GM13976 (cell line): ENCODE results near the gene PSME2.
A peak's percentile ranks its signal among the peaks of the same experiment; 100 is the strongest.

Experiments
- DNase-seq: peaks from one replicate; pipeline ENCODE4 v3.0.0; 2012; ENCODE audit warnings: low spot score
- CTCF ChIP-seq: IDR thresholded peaks from 2 replicates; pipeline ENCODE4 v1.5.1; 2012; ENCODE audit warnings: borderline replicate concordance, mild to moderate bottlenecking; ENCODE audit not compliant: insufficient read depth; ENCODE audit errors: extremely low read depth, missing control alignments, control extremely low read depth
- in situ Hi-C: fragments of 300-500 bp; cut with MboI; formaldehyde crosslinking; loops from one replicate; pipeline ENCODE4 v1.12.0; 2022; ENCODE audit warnings: low sequenced_read_pairs, mixed read lengths, inconsistent platforms; ENCODE audit not compliant: unreplicated experiment

PSME2 gene

DNA sequence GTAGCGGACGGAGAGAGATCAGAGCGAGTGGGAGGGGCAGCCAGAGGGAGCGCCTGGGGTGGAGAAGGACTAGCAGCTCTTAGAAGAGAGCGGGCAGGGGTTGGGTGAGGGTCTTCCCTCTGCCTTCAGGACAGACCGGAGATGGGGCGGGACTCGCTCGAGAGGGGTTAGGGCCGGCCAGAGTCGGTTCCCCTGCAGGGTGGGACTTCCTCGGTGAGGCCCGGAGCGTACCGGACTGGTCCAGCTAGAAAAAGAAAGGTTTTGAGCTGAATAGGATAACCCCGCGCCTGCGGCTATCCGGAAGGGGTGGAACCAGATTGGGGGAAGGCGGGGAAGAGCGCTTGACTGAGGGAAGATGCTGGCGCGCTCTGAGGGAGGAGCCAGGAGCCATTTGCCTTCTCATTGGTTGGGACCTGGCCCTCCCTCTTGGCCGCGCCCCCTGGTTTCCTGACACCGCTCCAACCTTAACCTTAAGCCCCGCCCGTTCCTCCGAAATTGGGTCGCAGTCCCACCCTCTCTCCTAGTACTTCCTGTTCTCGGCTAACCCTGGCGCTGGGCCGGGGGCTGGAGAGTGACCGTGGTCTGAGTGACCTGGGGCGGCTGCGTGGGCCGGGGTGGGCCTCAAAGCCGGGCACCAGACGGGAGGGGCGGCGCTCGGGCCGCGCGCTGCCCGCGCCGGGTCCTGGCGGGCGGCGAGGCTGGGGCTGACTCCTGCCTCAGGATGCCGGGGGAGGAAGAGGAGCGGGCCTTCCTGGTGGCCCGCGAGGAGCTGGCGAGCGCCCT is 759 bp upstream of the PSME2 start, which contains the start of gene RNF31:
RNF31 (plus strand) TSS at position 521 of the 783 bp plus-strand sequence; CDS start at position 722, 201 bp downstream.
- in situ Hi-C loops, result no loop called here
- DNase-seq, result peak; percentile 98
- TF ChIP-seq CTCF, result no peak

GRCh38 chr14:24145690-24146452 is 539 bp downstream of the PSME2 start:
- TF ChIP-seq CTCF, result no peak
- in situ Hi-C loops, result no loop called here
- DNase-seq, result no peak

- in situ Hi-C loops, result no loop called here
- TF ChIP-seq CTCF, result no peak
- DNase-seq, result no peak
Measured at GRCh38 chr14:24145219-24145618, 1.2 kb downstream of the PSME2 start.

DNA sequence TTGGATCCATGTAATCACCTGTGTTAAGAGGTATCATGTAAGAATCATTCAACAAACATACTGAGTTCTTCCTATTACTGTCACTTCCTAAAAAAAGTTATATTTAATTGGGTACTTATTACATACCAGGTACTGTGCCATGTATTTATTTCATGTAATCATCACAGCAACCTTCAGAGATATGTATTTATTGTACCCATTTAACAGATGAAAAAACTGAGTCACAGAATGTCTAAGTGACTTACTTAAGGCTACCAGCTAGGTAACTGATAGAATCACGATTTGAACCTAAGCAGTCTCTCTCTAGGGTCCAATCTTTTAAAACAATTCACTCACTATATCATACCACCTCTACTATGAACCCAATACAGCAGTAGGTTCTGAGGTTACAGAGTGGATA is 2.0 kb downstream of the PSME2 start:
- in situ Hi-C loops, result no loop called here
- no peak for DNase-seq
- no peak for TF ChIP-seq CTCF

GRCh38 chr14:24143511-24143910 is 2.9 kb downstream of the PSME2 start:
- TF ChIP-seq CTCF, result no peak
- no peak for DNase-seq
- in situ Hi-C loops, result no loop called here

GRCh38 chr14:24141097-24141880 is 5.1 kb downstream of the PSME2 start, which contains the start of gene EMC9:
TSS of gene EMC9 (minus strand) at chr14:24141591. CDS start at chr14:24141304, 287 bp downstream.
- peak; percentile 23 for TF ChIP-seq CTCF
- peak; percentile 97 for DNase-seq
- in situ Hi-C loops, result no loop called here
